HG03097 (cell line): ENCODE data around the gene C1GALT1.
"Not testable (repeated sequence)": the region's sequence is repeated elsewhere in the genome, so short reads cannot be mapped to it uniquely, and the experiment has no call there.

Experiments
- ATAC-seq: cut with Tn5 transposase; IDR thresholded peaks from one replicate; pipeline ENCODE4 v1.9.1; 2021; ENCODE audit not compliant: unreplicated experiment, low FRiP score

Gene C1GALT1

DNA sequence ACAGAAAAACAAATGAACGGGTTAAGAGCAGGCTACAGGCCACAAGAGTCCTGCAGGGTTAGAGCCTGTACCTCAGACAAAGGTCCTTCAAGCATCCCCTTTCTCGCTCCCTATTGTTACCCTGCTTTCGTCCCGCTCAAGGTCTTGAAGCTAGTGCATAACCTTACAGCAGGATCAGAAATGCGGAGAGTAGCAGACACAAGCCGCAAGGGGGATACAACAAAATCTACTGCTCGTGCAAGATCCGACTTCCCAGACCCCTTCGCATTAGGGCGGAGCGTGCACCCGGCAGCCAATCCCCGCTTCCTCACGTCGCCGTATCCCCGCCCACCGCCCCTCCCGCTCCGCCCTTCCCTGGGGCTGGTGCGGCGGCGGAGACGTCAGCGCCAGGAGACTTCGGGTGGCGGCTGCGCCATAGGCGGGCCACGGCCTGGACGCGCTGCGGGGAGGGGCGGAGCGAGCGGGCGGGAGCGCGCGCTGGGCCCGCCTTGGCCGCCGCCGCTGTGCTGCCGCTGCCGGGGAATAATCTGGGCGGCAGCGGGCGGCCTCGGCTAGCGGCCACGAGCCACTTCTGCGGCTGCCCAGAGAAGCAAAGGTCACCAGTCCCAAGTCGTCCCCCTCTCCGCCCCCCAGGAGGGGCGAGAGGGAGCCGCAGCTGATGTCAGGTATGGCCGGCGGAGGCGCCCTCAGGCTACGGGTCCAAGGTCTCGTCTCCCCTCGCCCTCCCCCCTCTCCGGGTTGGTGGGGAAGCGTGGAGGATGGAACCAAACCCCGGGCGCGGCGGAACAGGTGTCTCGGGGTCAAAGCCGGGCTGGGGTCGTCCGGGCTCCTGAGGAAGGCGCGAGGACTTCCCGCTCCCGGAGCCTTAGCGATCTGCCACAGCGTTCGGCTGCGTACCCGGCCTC lies at the start of gene C1GALT1:
TSS of gene C1GALT1 (plus strand) at position 389 of the 905 bp plus-strand sequence. CDS start 51,776 bp downstream, outside the sequence.
- peak; percentile 87 for ATAC-seq

DNA sequence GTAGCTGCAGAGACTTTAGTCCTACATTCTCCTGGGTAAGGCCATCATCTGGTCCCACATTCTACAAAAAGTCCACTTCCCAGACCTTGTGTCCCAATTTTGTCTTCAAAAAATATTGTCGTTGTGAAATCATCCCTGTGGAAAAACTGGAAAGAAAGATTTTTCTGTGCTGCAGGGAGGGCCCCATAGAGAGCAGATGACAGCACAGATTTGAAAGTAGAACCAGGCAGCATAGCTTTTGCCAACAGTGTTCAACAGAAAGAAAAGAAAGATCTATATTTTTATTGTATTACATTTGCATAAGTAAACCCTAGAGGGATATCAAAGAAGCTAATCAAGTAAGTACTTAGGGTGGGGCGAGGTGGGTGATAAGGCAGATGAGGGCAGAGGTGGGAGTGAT lies 48.3 kb upstream of the C1GALT1 start:
- no peak for ATAC-seq

DNA sequence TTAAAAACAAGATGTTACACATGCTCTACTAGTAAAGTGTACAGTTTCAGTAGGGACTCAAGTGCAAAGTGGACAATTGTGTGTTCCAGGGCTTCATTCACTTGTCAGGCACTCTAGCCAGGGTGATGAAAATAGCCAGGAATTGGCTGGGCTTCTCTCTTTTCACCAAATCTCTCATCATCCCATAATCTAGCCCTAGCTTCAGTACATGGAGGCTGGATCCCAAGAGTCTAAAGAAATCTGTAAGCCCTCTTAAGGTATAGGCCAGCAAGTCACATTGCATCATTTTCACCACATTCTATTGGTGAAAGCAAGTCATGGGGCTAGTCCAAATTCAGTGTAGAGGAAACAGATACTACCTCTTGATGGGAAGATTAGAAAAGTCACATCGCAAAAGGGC lies 47.3 kb upstream of the C1GALT1 start:
- ATAC-seq = no peak

DNA sequence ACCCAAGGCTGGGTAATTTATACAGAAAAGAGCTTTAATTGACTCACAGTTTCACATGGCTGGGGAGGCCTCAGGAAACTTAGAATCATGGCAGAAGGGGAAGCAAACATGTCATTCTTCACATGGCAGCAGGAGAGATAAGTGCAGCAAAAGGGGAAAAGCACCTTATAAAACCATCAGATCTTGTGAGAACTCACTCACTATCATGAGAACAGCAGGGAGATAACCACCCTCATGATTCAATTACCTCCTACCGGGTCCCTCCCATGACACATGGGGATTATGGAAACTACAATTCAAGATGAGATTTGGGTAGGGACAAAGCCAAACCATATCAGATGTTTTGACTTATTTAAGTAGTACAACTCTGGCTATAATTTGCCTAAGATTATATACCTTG lies 46.4 kb upstream of the C1GALT1 start:
- ATAC-seq = not testable (repeated sequence)

DNA sequence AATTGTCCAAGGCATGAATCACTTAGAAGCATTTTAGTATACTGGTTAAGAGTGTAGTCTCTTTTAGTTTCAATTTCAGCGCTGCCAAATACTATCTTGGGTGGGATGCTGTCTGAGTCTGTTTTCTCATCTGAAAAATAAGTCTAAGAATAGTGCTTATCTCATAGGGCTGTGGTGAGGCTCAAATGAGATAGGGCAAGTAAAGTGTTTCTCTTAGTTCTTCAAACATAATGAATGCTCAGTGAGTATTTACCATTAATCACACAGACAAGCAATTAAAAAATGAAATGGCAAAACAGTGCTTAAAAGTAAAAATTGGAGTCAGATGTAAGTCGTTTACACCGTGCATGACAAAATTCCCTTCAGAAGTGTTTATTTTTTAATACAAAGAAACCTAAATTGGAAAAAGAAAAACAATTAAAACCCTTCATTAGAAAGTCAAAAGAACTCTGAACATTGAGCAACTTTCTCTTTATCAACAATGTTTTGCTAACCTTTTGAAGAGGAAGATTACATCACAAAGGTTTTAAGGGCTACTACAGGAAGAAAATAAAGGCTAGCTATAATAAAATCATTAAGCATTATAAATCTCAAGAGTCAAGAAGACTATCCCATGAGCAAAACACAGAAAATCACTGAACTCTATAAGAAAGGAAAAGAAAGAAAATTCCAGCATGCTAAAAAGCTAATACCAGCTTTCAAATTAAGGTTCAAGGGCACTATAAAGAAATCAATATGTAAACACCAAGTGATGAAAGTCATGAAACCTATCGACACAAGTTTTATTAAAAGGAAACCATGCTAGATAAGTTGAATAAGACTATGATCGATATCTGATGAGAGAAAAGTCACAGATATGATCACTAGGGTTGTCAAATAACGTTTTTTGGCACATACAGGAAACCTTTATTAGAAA lies 45.6 kb upstream of the C1GALT1 start:
- ATAC-seq = no peak

DNA sequence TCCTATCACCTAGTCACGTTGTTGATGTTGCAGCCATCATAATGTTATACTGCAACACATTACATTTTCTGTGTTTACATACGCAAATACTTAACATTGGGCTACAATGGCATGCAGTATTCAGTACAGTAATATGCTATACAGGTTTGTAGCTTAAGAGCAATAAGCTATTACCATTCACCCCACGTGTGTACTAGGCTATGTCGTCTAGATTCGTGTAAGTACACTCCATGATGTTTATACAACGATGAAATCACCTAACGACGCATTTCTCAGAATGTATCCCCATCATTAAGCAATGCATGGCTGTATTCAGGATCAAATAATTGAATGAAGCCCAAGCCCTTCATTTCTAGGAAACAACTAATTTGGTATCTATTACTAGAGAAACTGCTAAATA lies 43.4 kb upstream of the C1GALT1 start:
- no peak for ATAC-seq

DNA sequence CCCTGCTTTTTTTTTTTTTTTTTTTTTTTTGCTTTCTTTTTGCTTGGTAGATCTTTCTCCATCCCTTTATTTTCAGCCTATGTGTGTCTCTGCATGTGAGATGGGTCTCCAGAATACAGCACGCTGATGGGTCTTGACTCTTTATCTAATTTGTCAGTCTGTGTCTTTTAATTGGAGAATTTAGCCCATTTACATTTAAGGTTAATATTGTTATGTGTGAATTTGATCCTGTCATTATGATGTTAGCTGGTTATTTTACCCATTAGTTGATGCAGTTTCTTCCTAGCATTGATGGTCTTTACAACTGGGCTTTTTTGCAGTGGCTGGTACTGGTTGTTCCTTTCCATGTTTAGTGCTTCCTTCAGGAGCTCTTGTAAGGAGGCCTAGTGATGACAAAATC lies 38.9 kb upstream of the C1GALT1 start:
- not testable (repeated sequence) for ATAC-seq

DNA sequence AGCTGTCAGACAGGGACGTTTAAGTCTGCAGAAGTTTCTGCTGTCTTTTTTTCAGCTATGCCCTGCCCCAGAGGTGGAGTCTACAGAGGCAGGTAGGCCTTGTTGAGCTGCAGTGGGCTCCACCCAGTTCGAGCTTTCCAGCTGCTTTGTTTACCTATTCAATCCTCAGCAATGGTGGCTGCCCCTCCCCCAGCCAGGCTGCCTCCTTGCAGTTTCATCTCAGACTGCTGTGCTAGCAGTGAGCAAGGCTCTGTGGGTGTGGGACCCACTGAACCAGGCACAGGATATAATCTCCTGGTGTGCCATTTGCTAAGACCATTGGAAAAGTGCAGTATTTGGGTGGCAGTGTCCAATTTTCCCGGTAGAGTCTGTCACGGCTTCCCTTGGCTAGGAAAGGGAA lies 37.2 kb upstream of the C1GALT1 start:
- not testable (repeated sequence) for ATAC-seq

DNA sequence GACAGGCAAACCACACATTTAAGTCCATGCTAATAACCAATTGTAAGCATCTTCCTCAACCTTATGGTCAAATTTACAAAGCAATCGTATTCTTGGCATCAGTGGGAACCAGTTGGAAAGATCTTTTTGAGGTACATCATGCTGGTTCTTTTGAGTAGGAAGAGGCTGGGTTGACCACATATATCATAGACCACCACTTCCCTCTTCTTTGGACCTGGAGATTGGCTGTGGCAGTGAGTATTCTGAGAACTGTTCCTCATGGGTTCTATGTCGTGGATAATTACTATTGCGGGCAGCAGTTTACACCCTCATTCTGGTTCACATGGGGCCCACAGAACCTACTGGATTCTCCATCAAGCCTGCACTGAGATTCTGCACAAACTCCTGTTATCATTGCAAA lies 35.5 kb upstream of the C1GALT1 start:
- no peak for ATAC-seq

DNA sequence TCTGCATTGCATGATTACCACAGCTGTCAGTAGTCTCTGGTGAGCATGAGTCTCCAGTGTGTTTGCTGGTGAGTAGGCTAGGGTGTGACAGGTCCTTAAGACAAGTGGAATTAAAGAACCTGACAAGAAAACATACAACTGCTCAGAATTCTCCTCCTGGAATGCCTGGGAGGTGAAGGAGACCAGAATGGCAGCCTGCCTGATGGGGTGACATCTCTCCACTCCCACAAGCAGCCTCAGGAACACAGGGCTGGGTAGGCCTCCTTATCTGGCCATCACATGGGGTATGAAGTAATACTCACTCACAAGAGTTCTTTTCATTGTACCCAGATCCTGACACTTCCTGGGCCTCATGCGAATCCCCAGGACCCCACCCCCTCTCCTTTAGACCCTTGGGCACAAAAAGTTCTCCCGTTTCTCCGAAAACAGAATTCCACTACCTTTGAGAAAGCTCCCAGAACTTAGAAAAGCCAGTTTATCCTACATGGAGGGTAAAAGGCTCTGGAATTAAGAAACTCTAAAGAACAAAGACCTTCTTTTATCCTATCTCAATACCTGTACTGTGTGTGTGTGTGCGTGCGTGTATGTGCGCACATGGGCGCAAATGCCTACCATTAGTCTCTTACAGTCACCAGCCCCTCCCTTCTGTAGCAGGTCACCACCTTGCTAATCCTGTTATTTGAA lies 33.4 kb upstream of the C1GALT1 start:
- no peak for ATAC-seq

DNA sequence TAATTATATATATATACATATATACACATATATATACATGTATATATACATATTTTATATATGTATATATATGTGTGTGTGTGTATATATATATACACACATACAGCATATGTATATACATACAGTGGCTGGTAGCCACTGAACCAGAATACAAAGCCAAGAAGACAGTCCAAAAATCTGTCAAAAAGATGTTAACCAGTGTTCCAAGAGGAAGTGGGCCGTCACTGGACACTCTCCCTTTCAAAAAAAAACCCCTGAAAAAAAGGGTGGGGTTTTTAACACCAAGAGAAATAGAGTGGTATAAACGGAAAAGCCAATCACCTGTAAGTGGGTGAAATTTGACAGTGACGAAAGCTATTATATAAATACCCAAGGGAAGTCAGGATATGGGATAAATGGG lies 31.1 kb upstream of the C1GALT1 start:
- ATAC-seq = no peak

DNA sequence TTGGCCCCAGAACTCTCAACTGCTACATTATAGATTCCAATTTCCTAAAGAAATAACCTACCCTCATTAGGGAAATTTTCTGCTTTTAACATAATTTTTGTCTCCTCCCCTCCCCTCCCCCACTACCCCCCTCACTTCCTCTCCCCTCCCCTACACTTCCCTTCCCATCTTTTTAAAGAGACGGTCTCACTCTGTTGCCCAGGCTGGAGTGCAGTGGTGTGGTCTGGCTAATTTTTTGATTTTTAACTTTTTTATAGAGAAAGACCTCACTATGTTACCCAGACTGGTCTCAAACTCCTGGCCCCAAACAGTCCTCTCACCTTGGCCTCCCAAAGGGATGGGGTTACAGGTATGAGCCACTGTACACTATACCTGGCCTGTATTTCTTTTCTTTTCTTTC lies 30.5 kb upstream of the C1GALT1 start:
- no peak for ATAC-seq

DNA sequence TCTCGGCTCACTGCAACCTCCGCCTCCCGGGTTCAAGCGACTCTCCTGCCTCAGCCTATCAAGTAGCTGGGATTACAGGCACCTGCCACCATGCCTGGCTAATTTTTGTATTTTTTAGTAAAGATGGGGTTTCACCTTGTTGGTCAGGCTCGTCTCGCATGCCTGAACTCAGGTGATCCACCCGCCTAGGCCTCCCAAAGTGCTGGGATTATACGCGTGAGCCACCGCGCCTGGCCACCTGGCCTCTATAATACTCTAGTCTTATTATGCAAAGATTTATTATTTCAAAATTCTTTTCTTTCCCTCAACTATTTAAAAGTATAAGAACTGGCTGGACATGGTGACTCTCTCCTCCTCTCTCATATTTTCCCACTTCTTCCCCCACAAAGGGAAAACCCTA lies 30.0 kb upstream of the C1GALT1 start:
- ATAC-seq = no peak

DNA sequence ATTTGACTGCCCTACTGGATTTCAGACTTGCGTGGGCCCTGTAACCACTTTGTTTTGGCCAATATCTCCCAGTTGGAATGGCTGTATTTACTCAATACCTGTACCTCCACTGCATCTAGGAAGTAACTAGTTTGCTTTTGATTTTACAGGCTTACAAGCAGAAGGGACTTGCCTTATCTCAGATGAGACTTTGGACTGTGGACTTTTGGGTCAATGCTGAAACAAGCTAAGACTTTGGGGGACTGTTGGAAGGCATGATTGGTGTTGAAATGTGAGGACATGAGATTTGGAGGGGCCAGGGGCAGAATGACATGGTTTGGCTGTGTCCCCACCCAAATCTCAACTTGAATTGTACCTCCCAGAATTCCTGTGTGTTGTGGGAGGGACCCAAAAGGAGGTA lies 28.0 kb upstream of the C1GALT1 start:
- not testable (repeated sequence) for ATAC-seq

DNA sequence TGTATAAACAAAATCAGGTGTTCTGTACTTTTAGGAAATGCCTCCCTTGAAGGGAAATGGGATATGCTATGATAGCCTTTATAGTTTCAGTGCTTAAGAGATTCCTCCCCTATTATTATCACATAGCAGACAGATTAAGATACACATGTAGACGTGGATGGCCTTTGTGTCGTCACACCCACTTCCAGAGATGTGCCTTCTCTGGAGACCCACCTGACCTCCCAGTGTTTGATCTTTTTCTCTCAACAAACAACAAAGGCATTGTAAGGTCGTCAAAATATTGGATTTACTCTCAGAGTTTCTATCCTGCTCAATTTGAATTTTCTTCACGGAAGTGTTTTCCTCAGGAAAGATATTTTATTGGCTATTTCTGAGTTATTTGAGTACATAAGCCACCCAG lies 25.7 kb upstream of the C1GALT1 start:
- no peak for ATAC-seq

DNA sequence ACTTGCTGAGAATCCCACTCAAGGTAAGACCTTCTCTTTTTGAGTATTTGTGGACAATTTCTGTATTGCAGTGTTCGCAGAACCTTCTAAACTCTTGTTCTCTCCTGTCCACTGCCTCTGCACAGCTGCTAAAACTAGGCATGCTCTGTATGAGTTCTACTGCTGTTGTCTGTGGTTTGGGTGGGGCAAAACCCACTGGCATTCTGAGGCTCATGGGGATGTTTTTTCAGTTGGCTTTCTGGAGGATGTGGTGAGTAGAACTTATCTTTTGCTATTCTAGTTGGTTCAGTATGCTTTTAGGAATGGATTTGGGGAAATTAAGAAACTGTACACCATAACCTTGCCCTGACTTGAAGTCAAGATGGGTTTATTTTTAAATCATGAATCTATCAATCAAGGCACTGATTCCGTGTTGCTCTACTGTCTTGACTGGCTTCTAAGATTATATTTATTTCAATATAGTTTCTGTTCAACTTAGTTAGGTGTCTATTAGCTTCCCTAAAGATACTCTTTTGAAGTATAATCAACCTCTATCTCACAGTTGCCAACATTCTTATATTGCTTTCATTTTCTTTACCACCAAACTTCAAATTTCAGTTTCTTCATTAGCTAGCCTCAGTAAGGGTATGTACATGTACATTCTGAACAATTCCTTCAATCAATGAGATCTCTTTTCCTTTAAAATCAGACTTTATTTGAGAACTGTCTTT lies 25.0 kb upstream of the C1GALT1 start:
- peak; percentile 90 for ATAC-seq

DNA sequence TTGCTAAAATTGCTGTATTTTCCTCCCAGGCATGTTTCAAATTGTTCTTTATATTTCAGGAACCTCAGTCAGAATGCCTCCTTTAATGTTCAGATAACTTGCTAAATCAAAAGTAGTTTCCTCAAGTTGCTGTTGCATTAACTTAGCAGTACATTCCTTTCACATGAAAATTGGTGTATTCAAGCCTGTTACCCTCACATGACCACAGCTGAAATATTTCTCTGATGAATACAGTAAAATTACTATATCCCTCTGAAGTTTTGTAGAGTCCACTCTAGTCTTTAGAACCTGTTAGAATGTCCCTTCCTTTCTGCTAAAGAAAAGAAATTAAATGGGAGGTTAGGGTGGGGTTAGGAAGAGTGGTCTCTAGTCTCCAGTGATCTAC lies 24.5 kb upstream of the C1GALT1 start:
- ATAC-seq = no peak

DNA sequence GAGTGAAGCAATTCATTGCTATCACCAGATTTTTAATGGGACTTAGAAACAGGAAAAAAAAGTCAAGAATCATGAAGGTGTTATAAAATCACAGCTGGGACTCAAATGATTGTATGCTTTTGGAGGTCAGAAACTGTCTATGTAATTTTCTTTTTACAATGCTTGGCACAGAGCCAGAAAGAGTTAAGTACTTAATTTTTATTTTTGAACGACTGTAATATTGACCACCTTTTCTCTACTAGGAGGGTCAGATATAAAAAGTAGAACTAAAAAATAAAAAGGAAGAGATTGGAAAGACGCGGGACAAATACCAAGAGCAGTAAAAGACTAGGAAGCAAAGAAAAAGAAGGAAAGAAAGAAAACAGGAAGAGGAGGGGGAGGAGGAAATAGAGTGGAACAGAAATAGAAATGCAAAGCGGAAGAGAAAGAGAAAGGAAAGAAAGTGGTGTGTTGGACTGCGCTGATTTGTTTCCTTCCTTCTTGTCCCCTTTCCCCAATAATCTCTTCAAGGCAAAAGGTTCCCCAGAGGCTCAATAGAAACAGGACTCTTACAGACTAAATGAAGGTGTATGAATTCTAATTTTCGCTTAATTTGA lies 23.2 kb upstream of the C1GALT1 start:
- no peak for ATAC-seq

DNA sequence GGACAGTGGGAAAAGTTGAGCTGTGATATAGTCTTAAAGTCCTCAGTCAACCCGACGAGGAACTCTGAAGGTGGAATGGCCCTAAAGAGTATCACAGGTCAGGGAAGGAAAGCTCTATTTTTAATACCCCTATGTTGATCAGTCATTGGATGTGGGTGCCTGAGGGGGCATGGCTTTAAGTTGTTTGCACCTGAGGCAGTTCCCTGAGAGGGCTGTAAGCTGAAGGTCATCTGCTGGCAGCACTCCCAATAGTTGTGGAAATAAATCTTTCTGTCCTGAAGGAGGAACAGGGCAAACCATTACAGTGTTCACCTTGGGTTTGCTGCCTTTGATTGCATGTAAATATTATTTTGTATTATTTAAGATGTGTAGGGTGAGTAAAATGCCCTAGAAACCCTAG lies 17.8 kb upstream of the C1GALT1 start:
- ATAC-seq = no peak

DNA sequence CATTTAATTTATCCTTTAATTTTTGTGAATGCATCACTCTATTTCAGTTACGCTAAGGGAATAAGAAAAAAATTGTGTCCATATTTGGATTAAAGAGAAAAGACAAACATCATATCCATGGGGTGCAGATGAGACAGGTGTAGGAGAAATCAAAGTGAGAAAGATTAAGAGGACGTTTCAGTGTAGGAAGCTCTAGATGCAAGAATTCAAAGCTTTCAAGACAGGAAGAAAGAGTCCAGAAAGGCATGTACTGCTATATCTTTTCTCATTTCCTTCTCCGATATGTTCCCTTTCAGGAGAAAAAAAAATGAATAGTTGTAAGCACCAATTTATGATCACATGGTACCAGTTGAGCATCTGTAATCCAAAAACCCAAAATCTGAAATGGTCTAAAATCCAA lies 17.0 kb upstream of the C1GALT1 start:
- ATAC-seq = no peak
